ENCODE results near the gene ERN2. TPM values are rescaled to one million over a fixed set of nuclear protein-coding genes. Genes with fewer than 3 reads are reported as not detected.

Gene ERN2
- total and polyA plus RNA-seq, 8 donors = 0.20 to 4.7 (median 1.8) TPM

DNA sequence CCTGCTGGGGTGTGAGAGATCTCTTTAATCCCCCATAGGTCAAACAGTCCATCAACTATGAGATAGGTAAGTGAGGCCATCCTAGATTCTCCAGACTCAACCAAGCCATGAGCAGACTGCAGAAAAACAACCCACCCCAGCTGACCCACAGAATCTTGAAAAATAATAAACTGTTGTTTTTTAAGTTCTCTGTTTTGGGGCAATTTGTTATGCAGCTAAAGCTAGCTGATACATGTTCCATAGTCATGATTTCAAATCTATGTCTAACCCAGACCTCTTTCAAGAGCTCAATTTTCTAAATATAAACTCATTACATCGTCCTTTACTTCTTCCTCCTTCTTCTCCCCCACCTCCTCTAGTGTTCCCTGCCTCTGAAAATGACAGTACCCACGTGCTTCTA, 10.1 kb downstream of the ERN2 start:
- 38 to 48% methylated on average over 2 of the region's 2 CpGs for WGBS, 2 donors
- intact Hi-C loops (cut with DNase I) = no loop called here
- ATAC-seq (no peak), DNase-seq (no peak), FAIRE-seq (no peak)
- no peaks in the 10 kb centered on the region for H3K4me1 ChIP-seq
- no peaks in the 10 kb centered on the region for H3K27me3 ChIP-seq
- no peak overlapping the region for H3K27ac ChIP-seq
- H3K36me3 ChIP-seq = no peaks in the 10 kb centered on the region
- TF ChIP-seq, protein P1, sequence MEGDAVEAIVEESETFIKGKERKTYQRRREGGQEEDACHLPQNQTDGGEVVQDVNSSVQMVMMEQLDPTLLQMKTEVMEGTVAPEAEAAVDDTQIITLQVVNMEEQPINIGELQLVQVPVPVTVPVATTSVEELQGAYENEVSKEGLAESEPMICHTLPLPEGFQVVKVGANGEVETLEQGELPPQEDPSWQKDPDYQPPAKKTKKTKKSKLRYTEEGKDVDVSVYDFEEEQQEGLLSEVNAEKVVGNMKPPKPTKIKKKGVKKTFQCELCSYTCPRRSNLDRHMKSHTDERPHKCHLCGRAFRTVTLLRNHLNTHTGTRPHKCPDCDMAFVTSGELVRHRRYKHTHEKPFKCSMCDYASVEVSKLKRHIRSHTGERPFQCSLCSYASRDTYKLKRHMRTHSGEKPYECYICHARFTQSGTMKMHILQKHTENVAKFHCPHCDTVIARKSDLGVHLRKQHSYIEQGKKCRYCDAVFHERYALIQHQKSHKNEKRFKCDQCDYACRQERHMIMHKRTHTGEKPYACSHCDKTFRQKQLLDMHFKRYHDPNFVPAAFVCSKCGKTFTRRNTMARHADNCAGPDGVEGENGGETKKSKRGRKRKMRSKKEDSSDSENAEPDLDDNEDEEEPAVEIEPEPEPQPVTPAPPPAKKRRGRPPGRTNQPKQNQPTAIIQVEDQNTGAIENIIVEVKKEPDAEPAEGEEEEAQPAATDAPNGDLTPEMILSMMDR (IDR thresholded peaks at IDR 0.05) = no peak
- H3K4me3 ChIP-seq = no peak overlapping the region
- H3K9me3 ChIP-seq = no peaks in the 10 kb centered on the region

DNA sequence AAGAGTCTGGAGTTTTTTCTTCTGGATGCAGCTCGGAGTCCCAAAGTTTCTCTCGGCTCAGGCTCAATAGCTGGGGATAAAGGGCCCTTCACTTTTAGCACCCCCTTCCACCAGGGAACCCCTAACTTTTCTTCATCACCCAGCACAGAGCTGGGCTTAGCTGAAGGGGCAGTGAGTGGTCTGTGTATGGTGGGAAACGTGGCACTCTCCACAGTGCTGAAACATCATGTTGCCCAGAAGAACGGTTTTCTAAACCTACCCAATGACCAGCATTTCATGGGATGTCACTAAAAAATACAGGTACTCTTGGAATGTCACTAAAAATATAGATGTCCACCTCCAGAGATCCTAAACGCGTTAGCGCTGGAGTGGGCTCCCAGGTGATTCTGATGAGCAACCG, 12.0 kb downstream of the ERN2 start:
- no peak for ATAC-seq
- Histone ChIP-seq H3K27ac (no peak overlapping the region), H3K36me3 (no peaks in the 10 kb centered on the region), H3K4me3 (no peak overlapping the region), H3K9me3 (no peaks in the 10 kb centered on the region), H3K4me1 (no peaks in the 10 kb centered on the region), H3K27me3 (no peaks in the 10 kb centered on the region)
- TF ChIP-seq, protein P1 (IDR thresholded peaks at IDR 0.05) = no peak
- 61 to 62% methylated on average over 8 of the region's 8 CpGs for WGBS, 2 donors
- DNase-seq = no peak
- intact Hi-C loops (cut with DNase I) = no loop called here
- no peak for FAIRE-seq

DNA sequence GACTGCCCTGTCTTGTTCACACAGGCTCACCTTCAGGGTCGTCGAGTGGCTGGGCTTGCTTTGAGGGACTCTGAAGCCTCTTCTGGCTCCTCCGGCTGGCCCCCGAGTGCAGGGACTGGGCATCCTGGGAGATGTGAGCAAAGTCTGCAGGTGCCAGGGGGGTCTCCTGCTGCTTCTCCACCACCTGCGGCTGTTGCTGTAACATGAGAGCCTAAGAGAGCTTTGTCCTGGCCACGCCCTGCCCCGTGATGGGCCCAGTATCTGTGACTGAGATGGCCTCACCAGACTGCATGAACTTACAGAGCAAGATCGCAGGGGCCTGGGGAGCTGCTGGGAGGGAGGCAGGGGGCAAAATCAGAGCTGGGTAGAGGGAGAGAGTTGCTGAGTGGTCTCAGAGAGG, 12.5 kb downstream of the ERN2 start:
- ATAC-seq = no peak
- Histone ChIP-seq H3K9me3 (no peaks in the 10 kb centered on the region), H3K4me1 (no peaks in the 10 kb centered on the region), H3K4me3 (no peak overlapping the region), H3K27ac (no peak overlapping the region), H3K36me3 (no peaks in the 10 kb centered on the region), H3K27me3 (no peaks in the 10 kb centered on the region)
- FAIRE-seq = no peak
- no peak for DNase-seq
- WGBS, 2 donors = 21 to 25% methylated on average over 8 of the region's 8 CpGs
- TF ChIP-seq, protein P1 (IDR thresholded peaks at IDR 0.05) = no peak
- intact Hi-C loops (cut with DNase I) = no loop called here

DNA sequence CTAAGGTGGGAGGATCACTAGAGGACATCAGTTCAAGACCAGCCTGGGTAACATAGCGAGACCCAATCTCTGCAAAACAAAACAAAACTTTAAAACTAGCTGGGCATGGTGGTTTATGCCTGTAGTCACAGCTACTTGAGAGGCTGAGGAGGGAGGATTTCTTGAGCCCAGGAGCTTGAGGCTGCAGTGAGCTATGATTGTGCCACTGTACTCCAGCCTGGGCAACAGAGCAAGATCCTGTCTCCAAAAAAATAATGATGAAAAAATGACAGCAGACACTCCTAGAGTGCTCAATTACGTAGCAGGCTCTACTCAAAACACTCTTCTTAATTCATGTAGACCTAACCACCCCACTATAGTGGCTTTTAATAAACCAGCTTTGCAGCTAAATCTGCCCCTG, 12.9 kb downstream of the ERN2 start:
- DNase-seq (no peak), FAIRE-seq (no peak), ATAC-seq (no peak)
- H3K36me3 ChIP-seq = no peaks in the 10 kb centered on the region
- intact Hi-C loops (cut with DNase I) = no loop called here
- no peaks in the 10 kb centered on the region for H3K4me1 ChIP-seq
- H3K27me3 ChIP-seq = no peaks in the 10 kb centered on the region
- H3K27ac ChIP-seq = no peak overlapping the region
- no peak overlapping the region for H3K4me3 ChIP-seq
- 80 to 83% methylated on average over 2 of the region's 2 CpGs for WGBS, 2 donors
- TF ChIP-seq, protein P1 (IDR thresholded peaks at IDR 0.05) = no peak
- H3K9me3 ChIP-seq = no peaks in the 10 kb centered on the region

DNA sequence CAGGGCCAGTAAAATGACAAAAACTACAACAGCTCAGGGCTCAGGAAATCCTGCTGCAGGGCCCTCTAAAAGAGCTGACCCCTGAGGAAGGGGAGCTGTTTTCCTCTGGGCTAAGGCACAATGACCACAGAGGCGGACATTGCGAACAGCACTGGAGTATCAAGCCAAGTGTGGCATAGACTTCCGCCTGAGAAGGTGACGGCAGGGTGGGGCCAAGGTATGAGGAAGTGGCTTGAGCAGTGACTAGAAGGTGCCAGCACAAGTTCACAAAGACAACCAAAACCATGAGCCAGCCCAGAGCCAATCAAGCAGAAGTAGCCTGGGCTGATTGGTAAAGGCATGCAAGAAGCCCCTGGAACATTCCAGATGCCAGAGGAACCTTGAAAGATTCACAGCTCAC, 13.9 kb downstream of the ERN2 start:
- Histone ChIP-seq H3K36me3 (no peaks in the 10 kb centered on the region), H3K27me3 (no peaks in the 10 kb centered on the region), H3K27ac (no peak overlapping the region), H3K4me3 (no peak overlapping the region), H3K9me3 (no peaks in the 10 kb centered on the region), H3K4me1 (no peaks in the 10 kb centered on the region)
- TF ChIP-seq, protein P1 (IDR thresholded peaks at IDR 0.05) = no peak
- DNase-seq (no peak), FAIRE-seq (no peak), ATAC-seq (peak in 3 of 4 donors; percentile 25 to 79 (median 79))
- intact Hi-C loops (cut with DNase I) = no loop called here
- WGBS, 2 donors = 75 to 83% methylated on average over 4 of the region's 4 CpGs

Data from pancreas (tissue), 10 donors.